NCI-H82 (cell line): ENCODE measurements around the gene CLIC3.

ENCODE experiments used
- DNase-seq: peaks from one replicate; lab custom pipeline; 2025; lab: John Stamatoyannopoulos, UW

Gene CLIC3

GRCh38 chr9:136980669-136981478 lies 15.5 kb downstream of the CLIC3 start:
- DNase-seq = no peak

GRCh38 chr9:136979769-136980587 lies 16.4 kb downstream of the CLIC3 start:
- DNase-seq = peak; percentile 27

GRCh38 chr9:136978865-136979544 lies 17.4 kb downstream of the CLIC3 start:
- no peak for DNase-seq

- peak; percentile 88 for DNase-seq
Measured at GRCh38 chr9:136978073-136978864, 18.1 kb downstream of the CLIC3 start.

- no peak for DNase-seq
Measured at GRCh38 chr9:136977649-136978072, 18.7 kb downstream of the CLIC3 start.

- no peak for DNase-seq
Measured at GRCh38 chr9:136977223-136977622, 19.1 kb downstream of the CLIC3 start, which contains the start of gene PTGDS. Gene PTGDS (plus strand): TSS chr9:136977504. CDS start chr9:136977579, 75 bp downstream.

GRCh38 chr9:136975644-136976043 lies 20.7 kb downstream of the CLIC3 start:
- DNase-seq = no peak

GRCh38 chr9:136974817-136975535 lies 21.4 kb downstream of the CLIC3 start:
- DNase-seq = no peak

GRCh38 chr9:136973618-136974617 lies 22.4 kb downstream of the CLIC3 start:
- DNase-seq = no peak

GRCh38 chr9:136972743-136973142 lies 23.6 kb downstream of the CLIC3 start:
- no peak for DNase-seq

- DNase-seq = no peak
Measured at GRCh38 chr9:136972335-136972734, 24.0 kb downstream of the CLIC3 start.

GRCh38 chr9:136971746-136972145 lies 24.6 kb downstream of the CLIC3 start:
- no peak for DNase-seq

GRCh38 chr9:136970361-136970760 lies 26.0 kb downstream of the CLIC3 start:
- no peak for DNase-seq

GRCh38 chr9:136969774-136970173 lies 26.6 kb downstream of the CLIC3 start:
- no peak for DNase-seq

- DNase-seq = no peak
Measured at GRCh38 chr9:136969150-136969549, 27.2 kb downstream of the CLIC3 start.

GRCh38 chr9:136968333-136969127 lies 27.8 kb downstream of the CLIC3 start:
- no peak for DNase-seq

GRCh38 chr9:136965771-136966484 lies 30.4 kb downstream of the CLIC3 start:
- DNase-seq = no peak

- no peak for DNase-seq
Measured at GRCh38 chr9:136964833-136965422, 31.4 kb downstream of the CLIC3 start.
